GM10266 (cell line): Measurements from ENCODE around the gene UGT1A3.
"Not testable (repeated sequence)": the region's sequence is repeated elsewhere in the genome, so short reads cannot be mapped to it uniquely, and the experiment has no call there.

ENCODE experiments used
- DNase-seq: peaks from one replicate; pipeline ENCODE4 v3.0.0; 2012; ENCODE audit errors: extremely low spot score
- TF ChIP-seq, protein P1 (sequence below): IDR thresholded peaks from 2 replicates; pipeline ENCODE4 v1.5.1; 2012; ENCODE audit warnings: mild to moderate bottlenecking, low read depth; ENCODE audit not compliant: control insufficient read depth, insufficient read depth; ENCODE audit errors: missing control alignments

The UGT1A3 gene

DNA sequence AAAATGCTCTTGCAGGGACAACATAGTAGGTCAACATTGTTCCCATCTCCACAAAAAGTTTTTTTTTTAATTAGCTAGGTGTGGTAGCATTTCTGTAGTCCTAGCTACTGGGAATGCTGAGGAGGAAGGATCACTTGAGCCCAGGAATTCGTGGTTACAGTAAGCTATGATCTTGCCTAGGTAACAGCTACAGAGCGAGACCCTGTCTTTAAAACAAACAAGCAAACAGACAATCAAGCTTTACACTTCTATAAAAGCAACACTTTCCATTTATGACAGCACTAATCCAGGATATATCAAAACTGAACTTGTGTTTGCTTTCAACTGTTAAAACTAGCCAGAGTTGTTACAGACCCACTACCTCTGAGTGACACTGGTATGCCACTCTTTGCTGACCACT lies 12.0 kb downstream of the UGT1A3 start:
- TF ChIP-seq, protein P1, sequence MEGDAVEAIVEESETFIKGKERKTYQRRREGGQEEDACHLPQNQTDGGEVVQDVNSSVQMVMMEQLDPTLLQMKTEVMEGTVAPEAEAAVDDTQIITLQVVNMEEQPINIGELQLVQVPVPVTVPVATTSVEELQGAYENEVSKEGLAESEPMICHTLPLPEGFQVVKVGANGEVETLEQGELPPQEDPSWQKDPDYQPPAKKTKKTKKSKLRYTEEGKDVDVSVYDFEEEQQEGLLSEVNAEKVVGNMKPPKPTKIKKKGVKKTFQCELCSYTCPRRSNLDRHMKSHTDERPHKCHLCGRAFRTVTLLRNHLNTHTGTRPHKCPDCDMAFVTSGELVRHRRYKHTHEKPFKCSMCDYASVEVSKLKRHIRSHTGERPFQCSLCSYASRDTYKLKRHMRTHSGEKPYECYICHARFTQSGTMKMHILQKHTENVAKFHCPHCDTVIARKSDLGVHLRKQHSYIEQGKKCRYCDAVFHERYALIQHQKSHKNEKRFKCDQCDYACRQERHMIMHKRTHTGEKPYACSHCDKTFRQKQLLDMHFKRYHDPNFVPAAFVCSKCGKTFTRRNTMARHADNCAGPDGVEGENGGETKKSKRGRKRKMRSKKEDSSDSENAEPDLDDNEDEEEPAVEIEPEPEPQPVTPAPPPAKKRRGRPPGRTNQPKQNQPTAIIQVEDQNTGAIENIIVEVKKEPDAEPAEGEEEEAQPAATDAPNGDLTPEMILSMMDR = no peak
- no peak for DNase-seq

DNA sequence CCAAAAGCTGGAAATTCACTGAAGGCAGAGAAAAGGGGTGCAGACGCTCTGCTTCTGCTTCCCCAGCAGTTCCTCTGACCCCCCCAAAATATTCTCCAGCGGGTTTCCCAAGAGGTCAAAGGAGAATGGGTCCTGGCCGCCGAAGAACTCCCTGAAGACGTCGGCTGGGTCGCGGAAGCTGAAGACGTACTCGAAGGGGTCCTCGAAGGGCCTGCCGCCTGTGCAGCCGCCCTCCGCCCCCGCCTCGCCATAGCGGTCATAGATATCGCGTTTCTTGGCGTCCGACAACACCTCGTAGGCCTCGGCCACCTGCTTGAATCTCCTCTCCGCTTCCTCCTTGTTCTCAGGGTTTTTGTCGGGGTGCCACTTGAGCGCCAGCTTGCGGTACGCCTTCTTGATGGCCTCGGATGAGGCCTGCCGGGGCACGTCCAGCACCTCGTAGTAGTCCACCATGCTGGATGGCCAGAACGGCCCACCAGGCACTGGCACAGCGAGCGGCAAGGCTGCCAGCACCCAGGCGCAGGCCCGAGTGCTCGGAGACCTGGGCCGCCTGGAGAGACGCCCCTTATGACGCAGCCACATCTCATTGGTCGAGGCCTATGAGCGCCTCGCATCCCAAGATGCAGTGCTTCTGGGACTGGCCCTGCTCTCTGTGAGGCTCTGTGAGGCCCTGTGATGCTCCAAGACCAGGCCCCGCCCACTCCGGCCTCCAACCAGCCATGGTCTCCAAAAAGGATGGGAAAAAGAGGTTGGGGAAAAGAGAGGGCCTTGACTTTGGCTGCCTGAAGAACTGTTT lies 14.8 kb downstream of the UGT1A3 start:
- TF ChIP-seq, protein P1 = no peak
- no peak for DNase-seq

DNA sequence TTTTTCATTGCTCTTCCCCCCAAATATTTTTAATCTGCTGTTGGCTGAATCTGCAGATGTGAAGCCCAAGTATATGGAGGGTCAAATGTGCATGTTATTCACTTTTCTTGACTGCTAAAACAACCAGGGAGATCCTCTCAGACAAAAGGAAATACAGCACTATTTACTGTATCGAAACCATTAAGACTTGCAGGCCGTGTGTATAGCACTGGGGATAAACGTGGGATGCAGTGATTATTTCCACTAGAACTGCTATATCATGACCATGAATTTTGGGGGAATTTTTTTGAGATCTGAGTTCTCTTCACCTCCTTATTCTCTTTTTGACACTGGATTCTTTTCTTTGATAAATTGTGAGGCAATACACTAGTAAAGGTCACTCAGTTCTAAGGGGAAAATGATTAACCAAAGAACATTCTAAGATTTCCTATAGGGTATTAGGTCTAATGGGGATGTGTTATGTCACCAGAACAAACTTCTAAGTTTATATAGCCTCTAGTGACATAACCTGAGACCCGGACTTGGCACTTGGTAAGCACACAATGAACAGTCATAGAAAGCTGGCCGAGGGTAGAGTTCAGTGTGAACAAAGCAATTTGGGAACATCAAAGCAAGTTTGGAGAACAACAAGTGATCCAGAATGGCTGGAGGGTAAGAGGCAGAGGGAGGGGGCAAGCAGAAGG lies 16.4 kb downstream of the UGT1A3 start:
- TF ChIP-seq, protein P1 = no peak
- DNase-seq = no peak

DNA sequence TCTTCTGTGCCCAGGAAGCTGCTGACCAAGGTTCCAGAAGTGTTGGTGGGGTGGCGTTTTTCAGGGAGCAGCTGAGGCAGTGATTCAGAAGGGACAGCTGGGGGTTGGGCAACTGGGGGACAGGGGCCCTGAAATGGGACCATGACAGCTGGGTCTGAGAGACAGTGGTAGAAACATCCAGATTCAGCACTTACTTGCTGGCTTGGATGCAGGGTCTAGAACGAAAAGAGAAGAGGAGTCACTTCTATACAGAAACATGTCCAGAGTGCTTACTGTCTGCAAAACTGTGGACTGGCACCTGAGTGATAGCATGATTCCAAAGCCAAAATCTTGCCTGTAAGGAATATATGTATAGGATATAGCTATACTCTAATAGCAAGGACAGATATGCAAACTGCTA lies 17.0 kb downstream of the UGT1A3 start:
- not testable (repeated sequence) for DNase-seq

DNA sequence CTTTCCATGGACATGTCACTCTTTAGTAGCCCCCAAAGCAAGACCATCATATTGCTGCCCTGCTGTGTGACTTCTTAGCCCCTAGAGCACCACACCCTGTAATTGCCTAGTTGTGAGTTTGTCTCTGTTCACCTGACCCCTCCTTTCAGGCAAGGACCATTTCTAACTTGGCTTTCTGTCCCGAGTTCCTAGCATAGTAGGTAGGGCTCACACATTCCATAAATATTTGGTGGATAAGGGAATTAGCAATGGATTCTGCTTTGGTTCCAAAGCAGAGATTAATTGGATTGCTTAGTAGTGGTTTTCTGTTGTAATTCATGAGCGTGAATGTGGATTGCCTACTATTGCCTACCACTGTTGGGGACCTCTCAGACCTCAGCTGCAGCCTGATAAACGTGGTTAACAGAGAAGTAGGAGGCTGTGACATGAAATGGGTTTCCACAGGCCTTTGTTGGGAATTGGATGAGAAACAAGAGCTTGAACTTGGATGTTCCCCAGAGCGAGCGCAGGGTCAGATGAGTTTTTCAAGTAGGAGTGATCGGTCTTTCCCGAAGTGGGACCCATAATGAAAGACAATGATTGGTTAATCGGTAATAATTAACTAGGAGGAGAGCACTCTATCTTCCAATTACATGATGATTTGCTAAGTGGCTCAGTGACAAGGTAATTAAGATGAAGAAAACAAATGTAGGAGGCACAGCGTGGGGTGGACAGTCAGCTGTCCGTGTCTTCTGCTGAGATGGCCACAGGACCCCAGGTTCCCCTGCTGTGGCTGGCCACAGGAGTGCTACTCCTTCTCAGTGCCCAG lies 17.8 kb downstream of the UGT1A3 start:
- no peak for DNase-seq
- TF ChIP-seq, protein P1 = no peak

DNA sequence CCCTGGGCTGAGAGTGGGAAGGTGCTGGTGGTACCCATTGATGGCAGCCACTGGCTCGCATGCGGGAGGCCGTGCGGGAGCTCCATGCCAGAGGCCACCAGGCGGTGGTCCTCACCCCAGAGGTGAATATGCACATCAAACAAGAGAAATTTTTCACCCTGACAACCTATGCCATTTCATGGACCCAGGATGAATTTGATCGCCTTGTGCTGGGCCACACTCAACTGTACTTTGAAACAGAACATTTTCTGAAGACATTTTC lies 18.4 kb downstream of the UGT1A3 start:
- TF ChIP-seq, protein P1 = no peak

DNA sequence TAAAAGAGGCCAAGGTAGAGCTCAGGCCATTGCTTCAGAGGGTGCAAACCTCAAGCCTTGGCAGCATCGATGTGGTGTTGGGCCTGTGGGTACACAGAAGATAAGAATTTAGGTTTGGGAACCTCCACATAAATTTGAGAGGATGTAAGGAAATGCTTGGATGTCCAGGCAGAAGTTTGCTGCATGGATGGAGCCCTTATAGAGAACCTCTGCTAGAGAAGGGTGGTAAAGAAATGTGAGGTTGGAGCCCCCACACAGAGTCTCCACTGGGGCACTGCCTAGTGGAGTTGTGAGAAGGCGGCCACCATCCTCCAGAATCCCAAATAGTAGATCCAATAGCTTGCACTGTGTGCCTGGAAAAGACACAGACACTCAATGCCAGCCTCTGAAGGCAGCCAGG lies 21.8 kb downstream of the UGT1A3 start:
- not testable (repeated sequence) for DNase-seq

More for the DNA sequence above, 18.4 kb downstream of the UGT1A3 start:
- DNase-seq = no peak

DNA sequence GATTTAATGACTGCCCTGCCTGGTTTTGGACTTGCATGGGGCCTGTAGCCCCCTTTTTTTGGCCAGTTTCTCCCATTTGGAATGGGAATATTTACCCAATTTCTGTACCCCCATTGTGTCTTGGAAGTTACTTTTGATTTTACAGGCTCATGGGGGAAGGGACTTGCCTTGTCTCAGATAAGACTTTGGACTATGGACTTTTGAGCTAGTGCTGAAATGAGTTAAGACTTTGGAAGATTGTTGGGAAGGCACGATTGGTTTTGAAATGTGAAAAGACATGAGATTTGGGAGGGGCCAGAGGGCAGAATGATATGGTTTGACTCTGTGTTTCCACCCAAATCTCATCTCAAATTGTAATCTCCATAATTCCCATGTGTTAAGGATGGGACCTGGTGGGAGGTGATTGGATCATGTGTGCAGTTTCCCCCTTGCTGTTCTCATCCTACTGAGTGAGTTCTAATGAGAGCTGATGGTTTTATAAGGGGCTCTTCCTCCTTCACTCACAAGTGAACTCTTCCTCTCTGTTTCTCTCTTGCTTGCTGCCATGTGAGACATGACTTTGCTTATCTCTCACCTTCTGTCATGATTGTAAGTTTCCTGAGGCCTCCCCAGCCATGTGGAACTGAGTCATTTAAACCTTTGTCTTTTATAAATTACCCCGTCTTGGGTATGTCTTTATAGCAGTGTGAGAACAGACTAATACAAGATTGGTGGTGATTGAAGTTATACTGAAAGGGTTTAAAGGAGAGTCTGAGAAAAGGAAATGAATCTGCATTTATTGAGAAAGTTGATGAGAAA lies 22.6 kb downstream of the UGT1A3 start:
- DNase-seq = not testable (repeated sequence)
